IPS-15b (cell line): Measurements from ENCODE around the gene PIEZO2.

Experiments
- H3K27me3 ChIP-seq: one replicate; pipeline ENCODE4 v1.6.1; 2013; ENCODE audit warnings: low read length; ENCODE audit not compliant: control insufficient read depth, insufficient read depth
- H3K36me3 ChIP-seq: one replicate; pipeline ENCODE4 v1.6.1; 2013; ENCODE audit warnings: low read length; ENCODE audit not compliant: control insufficient read depth, insufficient read depth
- H3K4me1 ChIP-seq: one replicate; pipeline ENCODE4 v1.6.1; 2013; ENCODE audit warnings: mild to moderate bottlenecking, low read length; ENCODE audit not compliant: control insufficient read depth, insufficient read depth
- H3K4me3 ChIP-seq: one replicate; pipeline ENCODE4 v1.5.1; 2013; ENCODE audit warnings: low read depth, low read length
- H3K9ac ChIP-seq: one replicate; pipeline ENCODE4 v1.6.1; 2013; ENCODE audit warnings: low read depth, mild to moderate bottlenecking, low read length
- H3K9me3 ChIP-seq: one replicate; pipeline ENCODE4 v1.6.1; 2013; ENCODE audit warnings: mild to moderate bottlenecking, low read length; ENCODE audit not compliant: control insufficient read depth, insufficient read depth

PIEZO2 gene

DNA sequence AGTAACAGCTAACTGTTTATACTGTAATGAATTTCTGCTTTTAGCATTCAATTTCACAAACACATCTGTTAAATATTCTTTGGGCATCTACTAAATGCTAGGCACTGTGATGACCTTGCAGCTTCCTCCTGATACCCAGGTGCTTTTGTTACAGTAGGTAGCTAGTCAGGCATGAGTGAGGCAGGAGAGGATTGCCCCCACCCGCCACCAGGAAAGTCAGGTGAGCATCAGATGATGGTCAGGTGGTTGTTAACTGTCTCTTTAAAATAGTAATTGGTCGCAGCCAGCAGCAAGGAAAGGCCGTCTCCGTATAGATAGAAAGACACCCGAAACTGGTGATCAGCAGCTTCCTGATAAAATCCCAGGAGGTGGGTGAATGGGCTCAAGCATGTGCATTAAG is 255.6 kb downstream of the PIEZO2 start:
- Histone ChIP-seq H3K9me3 (no peaks in the 10 kb centered on the region), H3K4me1 (no peaks in the 10 kb centered on the region), H3K27me3 (no peaks in the 10 kb centered on the region), H3K36me3 (no peaks in the 10 kb centered on the region), H3K4me3 (no peak overlapping the region), H3K9ac (no peak overlapping the region)

DNA sequence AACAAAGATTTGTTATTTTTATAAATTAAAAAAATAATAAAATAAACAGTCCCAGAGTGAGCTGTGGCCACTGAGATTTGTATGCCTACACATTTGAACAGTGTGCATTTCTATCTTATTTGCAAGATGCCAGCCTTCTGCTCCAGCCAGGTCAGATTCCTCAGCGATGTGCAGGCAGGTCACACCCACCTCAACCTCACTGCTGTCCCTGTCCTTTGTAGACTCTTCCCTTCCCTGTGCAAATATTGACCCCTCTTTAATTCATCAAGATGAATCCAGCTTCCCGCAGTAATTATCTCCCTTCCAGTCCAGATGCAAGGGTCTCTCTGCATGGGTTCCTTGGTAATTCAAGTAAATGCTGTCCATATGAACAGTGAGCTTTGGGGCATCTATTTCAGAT is 256.2 kb downstream of the PIEZO2 start:
- Histone ChIP-seq H3K4me1 (no peaks in the 10 kb centered on the region), H3K27me3 (no peaks in the 10 kb centered on the region), H3K9ac (no peak overlapping the region)

DNA sequence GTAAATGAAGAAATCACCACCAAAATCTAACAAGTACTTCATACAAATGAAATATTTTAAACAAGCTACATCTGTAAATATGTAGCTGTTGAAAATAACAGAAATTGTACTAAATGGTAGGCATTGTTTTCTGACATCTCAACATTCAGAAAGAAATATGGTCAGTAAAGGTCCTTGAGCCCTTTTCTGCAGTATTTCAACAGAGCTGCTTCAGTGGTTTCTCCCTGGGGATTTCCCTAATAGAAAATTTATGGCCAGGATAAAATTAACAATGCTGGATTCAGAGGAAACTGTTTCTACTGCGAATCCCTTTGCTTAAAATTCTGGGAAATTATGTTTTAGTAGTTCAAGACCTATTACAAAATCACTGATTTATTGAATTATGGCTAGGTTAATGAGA is 256.6 kb downstream of the PIEZO2 start:
- Histone ChIP-seq H3K9ac (no peak overlapping the region), H3K9me3 (no peaks in the 10 kb centered on the region), H3K36me3 (no peaks in the 10 kb centered on the region), H3K4me3 (no peak overlapping the region), H3K27me3 (no peaks in the 10 kb centered on the region), H3K4me1 (no peaks in the 10 kb centered on the region)

More for the DNA sequence above, 256.2 kb downstream of the PIEZO2 start:
- H3K4me3 ChIP-seq, result no peak overlapping the region
- no peaks in the 10 kb centered on the region for H3K9me3 ChIP-seq
- no peaks in the 10 kb centered on the region for H3K36me3 ChIP-seq

DNA sequence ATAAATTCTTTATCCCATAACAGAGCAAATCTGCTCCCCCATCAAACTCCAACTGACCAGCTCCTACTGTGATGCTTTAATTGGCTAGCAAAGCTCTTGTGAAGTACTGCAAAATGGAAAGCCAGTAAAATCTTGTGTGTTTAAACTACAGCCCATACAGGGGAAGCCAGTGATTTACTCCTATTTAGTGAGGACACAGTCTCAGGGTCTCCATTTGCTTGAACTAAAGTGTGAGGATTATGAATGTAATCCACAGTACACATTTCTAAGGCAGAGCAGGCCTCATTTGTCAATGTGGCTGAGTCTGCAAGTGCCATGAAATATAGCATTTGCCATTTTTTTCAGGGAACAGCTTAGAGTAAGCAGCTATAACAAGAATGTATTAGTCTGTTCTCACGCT is 259.3 kb downstream of the PIEZO2 start:
- Histone ChIP-seq H3K9me3 (no peaks in the 10 kb centered on the region), H3K4me1 (no peaks in the 10 kb centered on the region), H3K9ac (no peak overlapping the region), H3K27me3 (no peaks in the 10 kb centered on the region), H3K36me3 (no peaks in the 10 kb centered on the region), H3K4me3 (no peak overlapping the region)

DNA sequence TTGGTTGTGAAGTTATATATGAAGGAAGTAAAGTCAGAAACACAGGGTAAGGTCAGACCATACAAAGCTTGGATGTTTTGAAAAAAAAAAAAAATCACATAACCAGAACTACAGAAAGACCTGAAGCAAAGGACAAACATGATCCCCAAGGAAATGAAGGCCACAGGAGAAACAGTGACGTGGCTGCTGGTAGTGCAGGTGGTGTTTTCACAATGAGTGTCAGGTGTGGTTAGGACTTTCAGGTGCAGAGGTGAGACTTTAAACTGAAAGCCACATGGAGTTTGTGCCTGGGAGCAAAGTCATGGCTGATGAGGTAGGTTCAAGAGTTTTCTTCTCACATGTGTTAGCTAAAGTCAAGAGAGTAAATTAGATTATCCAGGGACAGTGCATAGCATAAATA is 270.7 kb downstream of the PIEZO2 start:
- Histone ChIP-seq H3K9me3 (no peaks in the 10 kb centered on the region), H3K36me3 (no peaks in the 10 kb centered on the region), H3K4me3 (no peak overlapping the region), H3K9ac (no peak overlapping the region), H3K4me1 (no peaks in the 10 kb centered on the region), H3K27me3 (no peaks in the 10 kb centered on the region)

DNA sequence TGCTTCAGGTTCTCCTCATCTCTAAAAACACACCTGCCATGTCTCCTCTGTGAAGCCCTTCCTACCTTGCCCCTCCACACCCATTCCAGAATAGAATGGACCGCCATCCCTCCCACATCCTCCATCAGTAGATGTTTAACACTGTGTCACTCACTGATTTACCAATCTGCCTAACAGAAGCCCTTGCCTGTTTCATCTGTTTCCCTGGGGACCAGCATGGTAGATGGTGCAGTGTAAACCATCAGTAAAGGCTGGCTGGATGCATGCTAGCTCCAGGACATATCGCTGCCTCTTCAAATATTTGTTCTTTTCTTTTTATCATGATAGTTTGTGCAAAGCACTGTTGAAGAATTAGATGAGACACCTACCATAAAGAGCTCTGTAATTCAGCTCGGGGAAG is 271.4 kb downstream of the PIEZO2 start:
- Histone ChIP-seq H3K36me3 (no peaks in the 10 kb centered on the region), H3K9me3 (no peaks in the 10 kb centered on the region), H3K27me3 (no peaks in the 10 kb centered on the region), H3K4me3 (no peak overlapping the region), H3K4me1 (no peaks in the 10 kb centered on the region), H3K9ac (no peak overlapping the region)

DNA sequence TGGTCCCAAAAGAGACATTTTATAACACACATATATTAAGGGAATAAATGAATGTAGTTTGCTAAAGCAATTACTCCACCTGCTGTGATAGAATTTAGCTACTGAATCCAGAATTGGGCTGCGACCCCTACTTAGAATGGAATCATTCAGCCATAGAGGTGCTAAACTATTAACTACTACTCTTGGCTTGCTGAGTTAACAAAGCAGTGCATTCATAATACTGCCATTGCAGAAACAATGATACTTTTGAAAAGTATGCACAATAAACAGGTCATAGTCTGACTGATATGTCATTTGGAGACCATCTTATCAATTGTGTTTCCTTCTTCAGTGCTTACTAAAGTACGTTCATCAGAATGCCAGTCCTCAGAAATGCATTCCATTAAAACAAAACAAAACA is 273.6 kb downstream of the PIEZO2 start:
- Histone ChIP-seq H3K4me1 (no peaks in the 10 kb centered on the region), H3K27me3 (no peaks in the 10 kb centered on the region)

DNA sequence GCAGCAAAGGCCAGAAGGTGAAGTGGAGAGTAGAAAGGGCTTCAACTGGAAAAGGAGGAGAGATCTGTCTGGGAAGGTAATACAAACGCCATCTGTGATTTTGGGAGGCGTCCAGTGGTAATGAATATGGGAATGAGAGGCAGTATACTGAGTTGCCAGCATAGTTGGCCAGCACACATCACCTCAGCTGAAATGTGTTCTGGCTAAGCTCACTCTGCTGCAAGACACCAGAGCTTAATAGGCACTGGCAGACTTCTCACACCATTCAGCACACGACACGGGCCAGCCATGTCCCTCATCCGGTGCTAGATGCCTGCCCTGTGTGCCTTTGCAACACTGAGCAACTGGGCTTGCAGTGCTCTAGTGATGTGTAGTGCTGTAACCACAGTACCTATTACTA is 277.1 kb downstream of the PIEZO2 start:
- H3K4me3 ChIP-seq, result no peak overlapping the region
- no peaks in the 10 kb centered on the region for H3K4me1 ChIP-seq
- no peaks in the 10 kb centered on the region for H3K36me3 ChIP-seq
- H3K9ac ChIP-seq, result no peak overlapping the region
- H3K27me3 ChIP-seq, result no peaks in the 10 kb centered on the region
- no peaks in the 10 kb centered on the region for H3K9me3 ChIP-seq

More for the DNA sequence above, 273.6 kb downstream of the PIEZO2 start:
- H3K36me3 ChIP-seq, result no peaks in the 10 kb centered on the region
- no peaks in the 10 kb centered on the region for H3K9me3 ChIP-seq
- H3K9ac ChIP-seq, result no peak overlapping the region
- H3K4me3 ChIP-seq, result no peak overlapping the region

DNA sequence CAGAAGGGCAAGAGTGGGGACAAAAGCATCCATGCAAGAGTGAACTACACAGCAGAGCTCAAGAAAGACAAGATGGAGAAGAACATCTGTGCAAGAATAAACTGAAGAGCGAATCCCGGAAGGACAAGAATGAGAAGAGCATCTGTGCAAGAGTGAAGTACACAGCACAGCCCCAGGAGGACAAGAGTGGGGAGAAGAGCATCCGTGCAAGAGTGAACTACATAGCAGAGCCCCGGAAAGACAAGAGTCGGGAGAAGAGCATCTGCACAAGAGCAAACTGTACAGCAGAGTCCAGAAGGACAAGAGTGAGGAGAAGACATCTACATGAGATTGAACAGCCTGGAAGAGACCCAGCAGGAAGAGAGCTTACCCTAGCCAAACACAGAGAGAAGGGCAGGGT is 284.6 kb downstream of the PIEZO2 start:
- Histone ChIP-seq H3K9me3 (no peaks in the 10 kb centered on the region), H3K36me3 (no peaks in the 10 kb centered on the region), H3K4me1 (no peaks in the 10 kb centered on the region), H3K9ac (no peak overlapping the region), H3K27me3 (no peaks in the 10 kb centered on the region), H3K4me3 (no peak overlapping the region)

DNA sequence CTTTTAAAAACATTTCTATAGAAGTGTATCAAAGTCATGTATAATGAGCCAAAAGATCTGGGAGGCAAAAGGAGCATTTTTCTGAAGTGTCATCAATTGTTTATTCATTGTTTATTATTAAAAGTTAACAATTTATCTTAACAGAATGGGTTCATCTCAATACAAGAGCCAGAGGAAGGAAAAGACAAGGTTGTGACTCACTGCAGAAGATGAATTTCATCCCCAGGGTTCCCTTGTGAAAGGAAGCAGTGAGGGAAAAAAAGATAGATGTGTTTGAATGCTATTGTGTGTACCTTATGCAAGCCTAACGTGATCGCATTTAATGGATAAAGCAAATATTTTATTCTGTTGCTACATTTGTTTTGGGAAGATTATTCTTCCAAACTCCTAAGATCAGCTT is 286.3 kb downstream of the PIEZO2 start:
- Histone ChIP-seq H3K4me1 (no peaks in the 10 kb centered on the region), H3K9me3 (no peaks in the 10 kb centered on the region), H3K27me3 (no peaks in the 10 kb centered on the region), H3K9ac (no peak overlapping the region), H3K36me3 (no peaks in the 10 kb centered on the region), H3K4me3 (no peak overlapping the region)

DNA sequence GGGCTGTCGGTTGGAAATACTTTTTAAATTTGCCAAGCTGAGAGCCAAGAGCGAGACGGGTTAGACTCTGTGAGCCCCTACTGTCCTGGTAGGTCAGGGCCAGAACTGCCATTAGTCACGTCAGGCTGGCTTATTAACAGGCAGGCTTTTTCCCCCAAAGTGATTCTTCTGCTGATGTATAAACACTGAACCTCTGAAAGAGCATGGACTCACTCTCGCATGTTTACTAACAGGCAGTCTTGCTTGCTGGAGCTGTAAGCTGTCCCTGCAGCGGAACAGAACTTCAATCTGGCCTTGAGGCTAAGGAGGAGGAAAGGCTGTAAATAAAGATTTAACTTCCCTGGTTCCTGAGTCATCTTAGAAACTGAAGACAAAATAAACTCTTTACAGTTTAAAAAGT is 288.4 kb downstream of the PIEZO2 start:
- no peaks in the 10 kb centered on the region for H3K36me3 ChIP-seq
- H3K4me3 ChIP-seq, result no peak overlapping the region
- no peaks in the 10 kb centered on the region for H3K9me3 ChIP-seq
- H3K9ac ChIP-seq, result no peak overlapping the region
- no peaks in the 10 kb centered on the region for H3K4me1 ChIP-seq
- no peaks in the 10 kb centered on the region for H3K27me3 ChIP-seq

DNA sequence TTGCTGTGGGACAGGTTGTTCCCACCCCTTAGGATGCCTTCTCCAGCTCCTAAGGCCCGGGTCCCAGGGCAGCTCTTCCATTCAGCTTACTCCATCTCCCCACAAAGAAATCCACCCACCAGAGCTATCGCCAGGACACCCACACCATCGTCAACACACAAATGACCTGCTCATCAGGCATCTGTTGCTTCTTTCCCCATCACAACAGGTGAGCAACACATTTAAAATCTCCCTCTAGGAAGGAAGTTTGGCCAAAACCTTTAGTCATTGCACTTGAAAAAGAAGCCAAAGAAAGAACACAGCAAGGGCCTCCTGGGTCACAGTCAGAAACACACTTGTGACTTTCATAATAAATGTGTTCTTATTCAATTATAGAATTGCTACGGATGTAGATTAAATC is 289.0 kb downstream of the PIEZO2 start:
- no peak overlapping the region for H3K4me3 ChIP-seq
- no peaks in the 10 kb centered on the region for H3K4me1 ChIP-seq
- H3K9me3 ChIP-seq, result no peaks in the 10 kb centered on the region
- H3K36me3 ChIP-seq, result no peaks in the 10 kb centered on the region
- H3K9ac ChIP-seq, result no peak overlapping the region
- H3K27me3 ChIP-seq, result no peaks in the 10 kb centered on the region

DNA sequence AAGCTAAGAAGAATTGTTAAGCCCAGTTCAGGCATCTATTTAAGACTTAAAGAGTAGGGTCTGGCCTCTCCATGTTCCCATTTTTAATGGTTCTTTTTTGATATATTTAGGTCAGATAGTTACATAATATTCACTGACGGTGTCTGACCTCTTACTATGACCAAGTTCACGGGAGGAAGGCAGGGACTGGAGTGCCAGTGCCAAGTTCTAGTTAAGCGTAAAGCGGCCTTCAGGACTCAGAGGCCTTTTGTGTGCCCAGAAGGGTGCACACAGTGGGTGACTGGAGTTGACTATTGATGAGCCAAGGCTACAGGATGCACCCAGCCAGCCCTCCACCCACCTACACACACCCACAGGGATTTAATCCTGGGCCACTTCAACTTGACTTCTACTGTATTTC is 290.9 kb downstream of the PIEZO2 start:
- Histone ChIP-seq H3K9me3 (no peaks in the 10 kb centered on the region), H3K9ac (no peak overlapping the region), H3K36me3 (no peaks in the 10 kb centered on the region), H3K27me3 (no peaks in the 10 kb centered on the region), H3K4me1 (no peaks in the 10 kb centered on the region), H3K4me3 (no peak overlapping the region)
